ENCODE data around the gene DUSP7.

Gene DUSP7

GRCh38 chr3:52026041-52026440, 30.3 kb downstream of the DUSP7 start:
- DNase-seq (ENCODE audit: insufficient read length, low spot score) (no peak), FAIRE-seq (no peak)
- no peak for TF ChIP-seq CTCF (IDR thresholded peaks at IDR 0.05; ENCODE audit: insufficient read depth, missing control alignments)

GRCh38 chr3:52025453-52025852, 30.9 kb downstream of the DUSP7 start:
- TF ChIP-seq CTCF (IDR thresholded peaks at IDR 0.05; ENCODE audit: insufficient read depth, missing control alignments), result no peak
- FAIRE-seq (no peak), DNase-seq (ENCODE audit: insufficient read length, low spot score) (no peak)

- FAIRE-seq (no peak), DNase-seq (ENCODE audit: insufficient read length, low spot score) (no peak)
- no peak for TF ChIP-seq CTCF (IDR thresholded peaks at IDR 0.05; ENCODE audit: insufficient read depth, missing control alignments)
These were observed 31.5 kb downstream of the DUSP7 start for GRCh38 chr3:52024765-52025452.

GRCh38 chr3:52023860-52024764, 32.3 kb downstream of the DUSP7 start:
- no peak for FAIRE-seq

GRCh38 chr3:52023101-52023770, 33.1 kb downstream of the DUSP7 start:
- DNase-seq (ENCODE audit: insufficient read length, low spot score) (no peak), FAIRE-seq (no peak)
- no peak for TF ChIP-seq CTCF (IDR thresholded peaks at IDR 0.05; ENCODE audit: insufficient read depth, missing control alignments)

More at GRCh38 chr3:52023860-52024764, 32.3 kb downstream of the DUSP7 start:
- DNase-seq (ENCODE audit: insufficient read length, low spot score), result no peak
- TF ChIP-seq CTCF (IDR thresholded peaks at IDR 0.05; ENCODE audit: insufficient read depth, missing control alignments), result no peak

- DNase-seq (ENCODE audit: insufficient read length, low spot score), result no peak
- FAIRE-seq, result no peak
- no peak for TF ChIP-seq CTCF (IDR thresholded peaks at IDR 0.05; ENCODE audit: insufficient read depth, missing control alignments)
These were observed 33.9 kb downstream of the DUSP7 start for GRCh38 chr3:52022323-52023100.

All from D721Med (cell line).